WERI-Rb-1 (cell line): Measurements from ENCODE around the gene APOE.
A peak's percentile ranks its signal among the peaks of the same experiment; 100 is the strongest.
"Not testable (repeated sequence)": the region's sequence is repeated elsewhere in the genome, so short reads cannot be mapped to it uniquely, and the experiment has no call there.

Source experiments
- DNase-seq: peaks from one replicate; pipeline ENCODE4 v3.0.0-alpha.2; 2020
- H3K27ac ChIP-seq: fragments of 250-450 bp; sonication (Bioruptor Pico); 2 replicates; pipeline ENCODE4 v1.5.1; 2020; ENCODE audit warnings: mild to moderate bottlenecking, moderate library complexity
- H3K27me3 ChIP-seq: fragments of 250-450 bp; sonication (Bioruptor Pico); 2 replicates; pipeline ENCODE4 v1.5.1; 2021; ENCODE audit warnings: mild to moderate bottlenecking, low read depth, moderate library complexity; ENCODE audit not compliant: insufficient read depth, severe bottlenecking
- H3K36me3 ChIP-seq: fragments of 250-450 bp; sonication (Bioruptor Pico); 2 replicates; pipeline ENCODE4 v1.5.1; 2020; ENCODE audit warnings: mild to moderate bottlenecking, moderate library complexity
- H3K4me3 ChIP-seq: 2 replicates; pipeline ENCODE4 v1.5.1; 2011; ENCODE audit warnings: low read depth, mild to moderate bottlenecking, control low read depth, low read length
- H3K9me3 ChIP-seq: fragments of 250-450 bp; sonication (Bioruptor Pico); 2 replicates; pipeline ENCODE4 v1.5.1; 2021; ENCODE audit warnings: mild to moderate bottlenecking, moderate library complexity; ENCODE audit not compliant: severe bottlenecking
- TF ChIP-seq, protein P1 (sequence below): IDR thresholded peaks from 2 replicates; pipeline ENCODE4 v1.5.1; 2011; ENCODE audit warnings: low read depth, mild to moderate bottlenecking, control low read depth, inconsistent platforms, low read length

APOE gene

DNA sequence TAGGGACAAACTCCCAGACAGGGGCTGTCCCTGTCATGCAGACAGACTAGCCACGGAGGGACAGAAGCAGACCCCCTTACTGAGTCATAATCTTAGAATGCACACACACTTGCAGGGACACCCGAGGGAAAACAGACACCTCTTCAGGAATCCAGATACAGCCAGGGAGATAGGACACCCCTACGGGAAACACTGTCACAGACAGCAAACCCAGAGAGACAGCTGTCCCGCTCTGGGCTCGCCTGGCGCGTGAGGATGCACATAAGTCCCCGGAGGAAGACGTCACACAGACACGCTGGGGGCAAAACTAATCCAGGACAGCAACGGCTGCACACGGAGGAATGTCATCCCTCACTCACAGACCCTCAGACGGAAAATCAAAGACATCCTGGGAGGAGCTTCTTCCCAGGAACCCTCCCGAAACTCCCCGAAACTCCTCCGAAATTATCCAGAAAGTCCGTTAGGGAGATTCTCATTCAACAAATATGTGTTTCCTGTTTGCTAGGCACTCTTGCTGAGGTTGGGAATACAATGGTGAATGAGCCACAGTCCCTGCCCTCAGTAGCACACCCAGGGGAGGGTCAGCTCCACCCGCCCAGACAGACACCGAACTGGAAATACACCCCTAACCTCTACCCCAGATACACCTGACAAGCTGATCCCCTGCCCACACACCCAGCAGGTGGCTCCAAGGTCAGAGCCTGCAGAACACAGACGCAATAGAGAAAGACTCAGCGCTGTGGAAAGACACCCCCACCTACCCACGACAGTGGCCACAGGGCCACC, 29.7 kb upstream of the APOE start:
- TF ChIP-seq, protein P1, sequence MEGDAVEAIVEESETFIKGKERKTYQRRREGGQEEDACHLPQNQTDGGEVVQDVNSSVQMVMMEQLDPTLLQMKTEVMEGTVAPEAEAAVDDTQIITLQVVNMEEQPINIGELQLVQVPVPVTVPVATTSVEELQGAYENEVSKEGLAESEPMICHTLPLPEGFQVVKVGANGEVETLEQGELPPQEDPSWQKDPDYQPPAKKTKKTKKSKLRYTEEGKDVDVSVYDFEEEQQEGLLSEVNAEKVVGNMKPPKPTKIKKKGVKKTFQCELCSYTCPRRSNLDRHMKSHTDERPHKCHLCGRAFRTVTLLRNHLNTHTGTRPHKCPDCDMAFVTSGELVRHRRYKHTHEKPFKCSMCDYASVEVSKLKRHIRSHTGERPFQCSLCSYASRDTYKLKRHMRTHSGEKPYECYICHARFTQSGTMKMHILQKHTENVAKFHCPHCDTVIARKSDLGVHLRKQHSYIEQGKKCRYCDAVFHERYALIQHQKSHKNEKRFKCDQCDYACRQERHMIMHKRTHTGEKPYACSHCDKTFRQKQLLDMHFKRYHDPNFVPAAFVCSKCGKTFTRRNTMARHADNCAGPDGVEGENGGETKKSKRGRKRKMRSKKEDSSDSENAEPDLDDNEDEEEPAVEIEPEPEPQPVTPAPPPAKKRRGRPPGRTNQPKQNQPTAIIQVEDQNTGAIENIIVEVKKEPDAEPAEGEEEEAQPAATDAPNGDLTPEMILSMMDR: no peak
- Histone ChIP-seq H3K27me3 (no peaks in the 10 kb centered on the region), H3K9me3 (no peaks in the 10 kb centered on the region), H3K36me3 (peaks cover 64% of the 10 kb centered on the region), H3K4me3 (no peak overlapping the region), H3K27ac (peak overlapping the region; percentile 95)
- DNase-seq: peak; percentile 67

DNA sequence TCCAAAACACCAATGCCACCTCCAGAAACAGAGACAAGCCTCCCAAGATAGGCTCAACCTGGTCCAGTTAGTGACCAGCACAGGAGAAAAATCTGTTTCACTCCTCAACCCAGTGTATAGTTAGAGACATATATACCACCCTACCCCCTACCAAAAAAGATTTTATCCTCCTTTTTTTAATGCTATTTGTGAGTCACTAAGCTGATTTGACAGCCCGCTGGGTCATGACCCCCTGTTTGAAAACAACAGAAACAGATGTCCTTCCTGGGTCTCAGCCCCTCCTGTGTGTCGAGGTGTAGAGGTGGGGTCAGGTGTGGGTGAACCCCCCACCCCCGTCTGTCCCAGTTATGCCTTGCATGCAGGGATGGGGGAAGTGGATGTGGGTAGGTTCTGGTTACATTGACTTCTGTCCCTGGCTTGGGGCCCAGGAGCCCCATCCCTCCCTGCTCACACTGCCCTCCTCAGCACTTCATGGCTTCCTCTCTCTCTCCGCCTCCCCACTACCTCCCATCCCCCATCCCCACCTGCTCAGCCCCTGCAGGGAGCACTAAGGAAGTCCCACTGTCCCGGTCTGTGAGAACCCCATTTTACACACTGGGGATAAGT, 28.6 kb upstream of the APOE start:
- peak; percentile 87 for DNase-seq
- Histone ChIP-seq H3K9me3 (no peaks in the 10 kb centered on the region), H3K27ac (peak overlapping the region; percentile 95), H3K36me3 (peaks cover 58% of the 10 kb centered on the region), H3K27me3 (no peaks in the 10 kb centered on the region), H3K4me3 (no peak overlapping the region)
- TF ChIP-seq, protein P1: no peak

DNA sequence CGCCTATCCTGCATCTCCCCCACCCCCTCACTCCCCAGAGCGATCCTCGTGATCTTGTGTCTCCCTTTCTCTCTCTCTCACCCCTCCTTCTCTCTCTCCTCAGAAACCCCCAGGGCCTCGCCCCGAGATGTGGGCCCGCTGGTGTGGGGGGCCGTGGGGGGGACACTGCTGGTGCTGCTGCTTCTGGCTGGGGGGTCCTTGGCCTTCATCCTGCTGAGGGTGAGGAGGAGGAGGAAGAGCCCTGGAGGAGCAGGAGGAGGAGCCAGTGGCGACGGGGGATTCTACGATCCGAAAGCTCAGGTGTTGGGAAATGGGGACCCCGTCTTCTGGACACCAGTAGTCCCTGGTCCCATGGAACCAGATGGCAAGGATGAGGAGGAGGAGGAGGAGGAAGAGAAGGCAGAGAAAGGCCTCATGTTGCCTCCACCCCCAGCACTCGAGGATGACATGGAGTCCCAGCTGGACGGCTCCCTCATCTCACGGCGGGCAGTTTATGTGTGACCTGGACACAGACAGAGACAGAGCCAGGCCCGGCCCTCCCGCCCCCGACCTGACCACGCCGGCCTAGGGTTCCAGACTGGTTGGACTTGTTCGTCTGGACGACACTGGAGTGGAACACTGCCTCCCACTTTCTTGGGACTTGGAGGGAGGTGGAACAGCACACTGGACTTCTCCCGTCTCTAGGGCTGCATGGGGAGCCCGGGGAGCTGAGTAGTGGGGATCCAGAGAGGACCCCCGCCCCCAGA, 27.3 kb upstream of the APOE start:
- Histone ChIP-seq H3K36me3 (peaks cover 51% of the 10 kb centered on the region), H3K9me3 (no peaks in the 10 kb centered on the region), H3K27ac (peak overlapping the region; percentile 95), H3K27me3 (no peaks in the 10 kb centered on the region), H3K4me3 (no peak overlapping the region)
- TF ChIP-seq, protein P1: no peak
- DNase-seq: no peak

DNA sequence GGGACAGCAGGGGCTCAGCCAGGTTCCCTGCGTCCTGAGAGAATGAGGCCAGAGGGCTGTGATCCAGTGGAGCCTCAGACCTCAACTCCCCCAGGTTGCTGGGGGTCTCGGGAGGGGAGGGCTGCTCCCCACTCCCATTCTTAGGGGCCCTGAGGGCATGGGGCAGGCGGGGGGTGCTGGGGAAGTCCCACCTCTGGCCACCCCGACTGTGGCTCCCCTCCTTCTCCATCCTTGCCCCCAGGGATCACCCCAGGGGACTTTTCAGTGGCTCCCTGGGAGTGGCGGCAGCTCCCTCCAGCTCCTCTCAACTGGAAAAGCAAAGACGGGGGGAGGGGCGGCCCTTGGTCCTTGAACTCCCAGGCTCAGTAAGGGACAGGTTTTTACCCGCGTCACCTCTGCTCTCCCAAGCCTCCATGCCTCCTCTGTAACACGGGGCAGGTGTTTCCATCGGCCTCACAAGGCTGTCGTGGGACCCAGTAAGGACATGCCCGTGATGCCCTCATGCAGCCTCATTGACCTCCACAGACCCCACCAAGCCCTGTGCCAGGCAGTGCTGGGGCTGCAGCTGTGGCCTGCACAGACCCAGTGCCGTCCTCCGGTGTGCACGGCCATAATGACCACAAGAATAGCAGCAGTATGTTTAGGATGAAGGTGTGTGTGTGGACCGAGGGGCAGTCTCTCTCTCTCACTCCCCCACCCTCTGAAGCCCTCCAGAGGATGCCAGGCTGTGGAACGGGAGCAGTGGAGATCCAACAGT, 26.1 kb upstream of the APOE start:
- Histone ChIP-seq H3K27ac (peak overlapping the region; percentile 95), H3K9me3 (no peaks in the 10 kb centered on the region), H3K36me3 (peaks cover 48% of the 10 kb centered on the region), H3K4me3 (no peak overlapping the region), H3K27me3 (no peaks in the 10 kb centered on the region)
- TF ChIP-seq, protein P1: no peak
- DNase-seq: peak; percentile 42

DNA sequence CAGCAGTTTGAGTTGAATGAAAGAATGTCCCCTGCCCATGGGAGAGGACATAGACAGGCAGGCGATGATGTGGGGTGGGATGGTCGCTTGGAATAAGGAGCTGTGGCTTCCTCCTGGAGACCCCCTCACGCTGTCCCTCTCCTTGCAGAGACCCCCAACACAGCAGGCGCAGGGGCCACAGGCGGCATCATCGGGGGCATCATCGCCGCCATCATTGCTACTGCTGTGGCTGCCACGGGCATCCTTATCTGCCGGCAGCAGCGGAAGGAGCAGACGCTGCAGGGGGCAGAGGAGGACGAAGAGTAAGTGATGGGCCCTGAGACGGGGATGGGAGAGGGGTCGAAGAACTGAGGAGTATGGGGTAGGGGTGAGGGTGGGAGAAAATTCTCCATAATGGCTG, 23.5 kb upstream of the APOE start:
- Histone ChIP-seq H3K27me3 (no peaks in the 10 kb centered on the region), H3K36me3 (peaks cover 39% of the 10 kb centered on the region), H3K27ac (no peak overlapping the region), H3K9me3 (no peaks in the 10 kb centered on the region), H3K4me3 (no peak overlapping the region)
- TF ChIP-seq, protein P1: no peak
- DNase-seq: no peak

- H3K27me3 ChIP-seq, H3K9me3 ChIP-seq, DNase-seq, H3K27ac ChIP-seq, H3K4me3 ChIP-seq: not testable (repeated sequence)
- peaks cover 47% of the 10 kb centered on the region for H3K36me3 ChIP-seq
Measured at GRCh38 chr19:44882619-44883397, 22.8 kb upstream of the APOE start.
